Mesenchymal stem cell (in vitro differentiated cells and primary cell): Measurements from ENCODE around the gene PDE8A.

Experiments used
- DNase-seq: peaks from one replicate; pipeline ENCODE4 v3.0.0-alpha.2; 2013
- H2AFZ ChIP-seq: one replicate; pipeline ENCODE4 v1.6.1; 2013; ENCODE audit warnings: low read depth, mild to moderate bottlenecking, control low read depth, inconsistent platforms, low read length, moderate library complexity
- H2AK5ac ChIP-seq: 2 replicates; pipeline ENCODE4 v1.6.1; 2013; ENCODE audit warnings: low read length, moderate library complexity, mild to moderate bottlenecking, inconsistent platforms; ENCODE audit not compliant: severe bottlenecking
- H2BK120ac ChIP-seq: one replicate; pipeline ENCODE4 v1.6.1; 2013; ENCODE audit warnings: low read depth, mild to moderate bottlenecking, inconsistent platforms, low read length, moderate library complexity
- H2BK12ac ChIP-seq, 2 experiments: one replicate each; pipeline ENCODE4 v1.6.1; 2013; ENCODE audit warnings: inconsistent platforms in 2 of 2, low read length in 2 of 2, mild to moderate bottlenecking in 2 of 2, moderate library complexity in 2 of 2, control low read depth in 1 of 2
- H2BK15ac ChIP-seq: one replicate; pipeline ENCODE4 v1.6.1; 2013; ENCODE audit warnings: mild to moderate bottlenecking, low read depth, inconsistent platforms; ENCODE audit not compliant: poor library complexity, severe bottlenecking
- H2BK5ac ChIP-seq: 2 replicates; pipeline ENCODE4 v1.6.1; 2013; ENCODE audit warnings: low read depth, mild to moderate bottlenecking, low read length, control low read depth, inconsistent platforms; ENCODE audit not compliant: poor library complexity, severe bottlenecking
- H3K14ac ChIP-seq, 2 experiments: one replicate each; pipeline ENCODE4 v1.6.1; 2013; ENCODE audit warnings: inconsistent platforms in 2 of 2, low read length in 2 of 2, control low read depth in 1 of 2, mild to moderate bottlenecking in 1 of 2, moderate library complexity in 1 of 2
- H3K18ac ChIP-seq, 2 experiments: one replicate each; pipeline ENCODE4 v1.6.1; 2013; ENCODE audit warnings: inconsistent platforms in 2 of 2, low read length in 2 of 2, control low read depth in 1 of 2, low read depth in 1 of 2, mild to moderate bottlenecking in 1 of 2
- H3K23ac ChIP-seq, 2 experiments: one replicate each; pipeline ENCODE4 v1.6.1; 2013; ENCODE audit warnings: inconsistent platforms in 2 of 2, low read length in 2 of 2, mild to moderate bottlenecking in 2 of 2, moderate library complexity in 2 of 2, control low read depth in 1 of 2
- H3K27ac ChIP-seq: 2 replicates; pipeline ENCODE4 v1.5.1; 2013; ENCODE audit warnings: mild to moderate bottlenecking, moderate library complexity, low read length, control low read depth, inconsistent platforms; ENCODE audit not compliant: poor library complexity, severe bottlenecking
- H3K27me3 ChIP-seq, 2 experiments: 2 replicates each; pipeline versions ENCODE4 v1.6.1 to v1.7.0; 2013; ENCODE audit warnings: low read length in 2 of 2, mild to moderate bottlenecking in 2 of 2, moderate library complexity in 2 of 2, control low read depth in 1 of 2, inconsistent platforms in 1 of 2; ENCODE audit not compliant: control insufficient read depth in 1 of 2, insufficient read depth in 1 of 2
- H3K36me3 ChIP-seq, 2 experiments: 2 replicates each; pipeline versions ENCODE4 v1.6.1 to v1.7.0; 2013; ENCODE audit warnings: low read length in 2 of 2, control low read depth in 1 of 2, inconsistent platforms in 1 of 2, low read depth in 1 of 2, mild to moderate bottlenecking in 1 of 2; ENCODE audit not compliant: insufficient read depth in 2 of 2, control insufficient read depth in 1 of 2
- H3K4ac ChIP-seq, 2 experiments: one replicate each; pipeline ENCODE4 v1.6.1; 2013; ENCODE audit warnings: inconsistent platforms in 2 of 2, low read length in 2 of 2, mild to moderate bottlenecking in 2 of 2, moderate library complexity in 2 of 2, control low read depth in 1 of 2, low read depth in 1 of 2
- H3K4me1 ChIP-seq: 2 replicates; pipeline ENCODE4 v1.6.1; 2013; ENCODE audit warnings: low read depth, low read length, control low read depth; ENCODE audit not compliant: control insufficient read depth, insufficient read depth
- H3K4me2 ChIP-seq: 2 replicates; pipeline ENCODE4 v1.6.1; 2013; ENCODE audit warnings: low read length, mild to moderate bottlenecking, inconsistent platforms; ENCODE audit not compliant: poor library complexity, severe bottlenecking
- H3K4me3 ChIP-seq, 2 experiments: 2 replicates each; pipeline versions ENCODE4 v1.5.1 to v1.7.0; 2013; ENCODE audit warnings: low read length in 2 of 2, mild to moderate bottlenecking in 2 of 2, control low read depth in 1 of 2, low read depth in 1 of 2; ENCODE audit not compliant: insufficient read depth in 1 of 2
- H3K79me1 ChIP-seq: replicated peaks from 2 replicates; pipeline ENCODE4 v1.6.1; 2013; ENCODE audit warnings: mild to moderate bottlenecking, control low read depth, low read length, inconsistent platforms; ENCODE audit not compliant: poor library complexity, severe bottlenecking
- H3K9ac ChIP-seq: 2 replicates; pipeline ENCODE4 v1.7.0; 2013; ENCODE audit warnings: mild to moderate bottlenecking, low read length, moderate library complexity
- H3K9me3 ChIP-seq: 2 replicates; pipeline ENCODE4 v1.7.0; 2013; ENCODE audit warnings: mild to moderate bottlenecking, low read length; ENCODE audit not compliant: control insufficient read depth
- H4K8ac ChIP-seq: one replicate; pipeline ENCODE4 v1.6.1; 2013; ENCODE audit warnings: inconsistent platforms, mild to moderate bottlenecking, low read length, moderate library complexity
- H4K91ac ChIP-seq: one replicate; pipeline ENCODE4 v1.6.1; 2013; ENCODE audit warnings: mild to moderate bottlenecking, low read length, inconsistent platforms
- WGBS: methylation state at CpG from one replicate; pipeline ENCODE4 v1.1.7; 2013; ENCODE audit warnings: mixed read lengths; 5-methylcytosine and 5-hydroxymethylcytosine counted together

The PDE8A gene

DNA sequence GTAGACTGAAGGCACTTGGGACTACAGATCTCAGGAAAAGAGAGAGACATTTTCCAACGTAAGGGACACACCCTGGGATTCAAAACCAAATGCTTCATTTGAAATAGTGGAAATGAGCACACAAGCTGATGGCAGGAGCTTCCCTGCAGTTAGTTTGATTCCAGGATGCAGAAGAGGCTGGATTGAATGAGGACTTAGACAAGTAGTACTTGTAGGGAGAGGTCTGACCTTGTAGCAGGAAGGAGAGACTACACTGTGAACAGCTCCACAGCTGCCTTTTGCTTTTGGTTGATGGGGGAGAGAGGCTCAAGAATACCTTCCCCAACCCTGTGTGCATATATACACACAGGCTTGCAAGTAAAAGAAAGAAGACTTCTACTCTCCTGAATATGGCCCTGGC lies 51.5 kb downstream of the PDE8A start:
- WGBS, result 61% methylated on average over 1 of the region's 1 CpG
- no peak overlapping the region for H4K91ac ChIP-seq

DNA sequence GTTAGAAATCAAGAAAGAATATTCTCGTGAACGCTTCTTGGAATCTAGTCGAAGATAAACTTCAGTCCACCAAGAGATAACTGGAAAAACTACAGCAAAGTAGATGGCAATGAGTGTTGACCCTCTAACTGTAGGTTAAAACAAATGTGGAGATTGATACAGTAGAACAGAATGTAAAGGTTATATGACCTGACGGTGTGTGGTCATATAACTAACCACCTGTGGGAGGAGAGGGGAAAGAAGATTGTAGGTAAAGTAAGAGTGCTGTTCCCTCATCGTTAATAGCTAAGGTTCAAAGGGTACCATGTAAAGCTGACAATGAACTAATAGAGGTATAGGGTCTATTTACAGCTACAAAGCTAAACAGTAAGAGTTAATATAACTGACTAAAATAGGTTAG lies 52.6 kb downstream of the PDE8A start:
- Histone ChIP-seq H2BK5ac (no peak overlapping the region), H3K14ac (no peak overlapping the region), H2AK5ac (no peak overlapping the region), H3K9ac (no peak overlapping the region), H3K36me3 (no peaks in the 10 kb centered on the region), H3K4me2 (no peak overlapping the region), H2BK12ac (no peak overlapping the region), H2BK15ac (no peak overlapping the region), H3K79me1 (peaks cover 17% of the 10 kb centered on the region), H3K27ac (no peak overlapping the region), H2AFZ (no peak overlapping the region), H3K23ac (no peak overlapping the region), H3K4me3 (no peak overlapping the region), H3K27me3 (no peaks in the 10 kb centered on the region), H2BK120ac (no peak overlapping the region), H4K8ac (no peak overlapping the region), H3K4ac (no peak overlapping the region), H3K4me1 (peaks cover 7% of the 10 kb centered on the region), H4K91ac (no peak overlapping the region), H3K18ac (no peak overlapping the region), H3K9me3 (no peaks in the 10 kb centered on the region)
- WGBS, result over 99% methylated on average over 5 of the region's 5 CpGs
- no peak for DNase-seq

More for the DNA sequence above, 51.5 kb downstream of the PDE8A start:
- Histone ChIP-seq H3K27me3 (no peaks in the 10 kb centered on the region), H3K14ac (no peak overlapping the region), H3K23ac (no peak overlapping the region), H2BK120ac (no peak overlapping the region), H2BK12ac (no peak overlapping the region), H3K4me3 (no peak overlapping the region), H3K36me3 (no peaks in the 10 kb centered on the region), H3K27ac (peak overlapping the region; percentile 2), H3K4me2 (no peak overlapping the region), H4K8ac (no peak overlapping the region), H2AFZ (no peak overlapping the region), H3K4me1 (peaks cover 7% of the 10 kb centered on the region), H3K9me3 (no peaks in the 10 kb centered on the region), H3K9ac (peak overlapping the region; percentile 4), H3K4ac (no peak overlapping the region), H3K18ac (peak overlapping the region; percentile 48 to 80), H2AK5ac (peak overlapping the region; percentile 70), H3K79me1 (peaks cover 16% of the 10 kb centered on the region), H2BK5ac (no peak overlapping the region), H2BK15ac (no peak overlapping the region)
- peak; percentile 27 for DNase-seq

DNA sequence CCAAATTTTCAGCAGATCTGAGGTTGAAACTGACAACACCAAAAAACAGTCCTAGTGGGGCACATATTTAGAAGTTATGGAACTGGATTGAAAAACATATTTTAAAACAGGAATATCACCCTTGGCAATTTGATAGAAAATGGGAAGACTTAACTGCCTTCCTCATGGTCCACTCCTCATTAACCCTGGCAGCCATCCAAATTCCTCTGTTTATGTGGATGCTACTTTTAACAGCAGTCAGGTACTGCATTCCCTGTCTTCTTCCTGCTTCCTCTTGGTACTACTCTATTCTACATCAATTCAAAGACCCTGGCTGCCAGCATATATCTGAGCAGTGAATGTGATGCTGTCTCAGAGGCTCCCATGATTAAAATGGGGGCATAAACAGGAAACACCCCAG lies 54.3 kb downstream of the PDE8A start:
- DNase-seq, result no peak
- no peak overlapping the region for H3K9ac ChIP-seq

GRCh38 chr15:85036716-85037115 lies 55.1 kb downstream of the PDE8A start:
- Histone ChIP-seq H2BK12ac (no peak overlapping the region), H3K9me3 (no peaks in the 10 kb centered on the region), H3K79me1 (peaks cover 21% of the 10 kb centered on the region), H2BK120ac (no peak overlapping the region), H3K14ac (no peak overlapping the region), H3K18ac (no peak overlapping the region), H3K36me3 (no peaks in the 10 kb centered on the region), H2BK15ac (no peak overlapping the region), H2BK5ac (no peak overlapping the region), H3K23ac (no peak overlapping the region), H3K4me1 (peaks cover 3% of the 10 kb centered on the region), H3K27me3 (no peaks in the 10 kb centered on the region), H3K4ac (no peak overlapping the region), H3K4me2 (no peak overlapping the region), H3K27ac (no peak overlapping the region), H2AK5ac (no peak overlapping the region), H2AFZ (no peak overlapping the region), H4K8ac (no peak overlapping the region), H4K91ac (no peak overlapping the region), H3K4me3 (no peak overlapping the region), H3K9ac (no peak overlapping the region)
- 85% methylated on average over 2 of the region's 3 CpGs for WGBS
- peak; percentile 24 for DNase-seq

More for the DNA sequence above, 54.3 kb downstream of the PDE8A start:
- H2AK5ac ChIP-seq, result no peak overlapping the region
- H3K4me2 ChIP-seq, result no peak overlapping the region
- no peak overlapping the region for H3K14ac ChIP-seq
- no peak overlapping the region for H3K18ac ChIP-seq
- H3K36me3 ChIP-seq, result no peaks in the 10 kb centered on the region
- no peak overlapping the region for H2AFZ ChIP-seq
- H3K27ac ChIP-seq, result no peak overlapping the region
- H3K4ac ChIP-seq, result no peak overlapping the region
- no peaks in the 10 kb centered on the region for H3K9me3 ChIP-seq
- H3K27me3 ChIP-seq, result no peaks in the 10 kb centered on the region
- H4K8ac ChIP-seq, result no peak overlapping the region
- no peak overlapping the region for H2BK5ac ChIP-seq
- no peak overlapping the region for H3K23ac ChIP-seq
- H3K4me1 ChIP-seq, result peaks cover 6% of the 10 kb centered on the region
- H4K91ac ChIP-seq, result no peak overlapping the region
- peaks cover 19% of the 10 kb centered on the region for H3K79me1 ChIP-seq
- H3K4me3 ChIP-seq, result no peak overlapping the region
- H2BK120ac ChIP-seq, result no peak overlapping the region
- H2BK15ac ChIP-seq, result no peak overlapping the region
- no peak overlapping the region for H2BK12ac ChIP-seq
